HepG2 (cell line): ENCODE data around the gene FADD. TPM values are rescaled to one million over a fixed set of nuclear protein-coding genes. Genes with fewer than 3 reads are reported as not detected.

Experiments
- ATAC-seq: fragments of 200-7000 bp; cut with Tn5 transposase; 3 replicates; pipeline ENCODE4 v1.9.1; 2020; ENCODE audit warnings: mild to moderate bottlenecking, moderate library complexity
- BruUV-seq: library from RNA; stranded (reverse); fragments of 400-500 nt; replicated peaks from 2 replicates; lab custom pipeline; 2021; lab: Mats Ljungman, UMichigan
- CTCF ChIA-PET: fragments of 300-600 bp; formaldehyde crosslinking; extraction: SDS; loops from one replicate; lab custom pipeline; 2021; ENCODE audit warnings: low total read pairs, inconsistent platforms, low intra/inter-chr PET ratio; lab: Yijun Ruan, JAX
- POLR2A ChIA-PET: fragments of 350-600 bp; sonication (Branson Sonifier 250); formaldehyde crosslinking; loops from one replicate; lab custom pipeline; 2020; ENCODE audit warnings: antibody characterized with exemption, inconsistent platforms; lab: Yijun Ruan, JAX
- DNase-seq: peaks from one replicate; pipeline ENCODE4 v3.0.0-alpha.2; 2015; ENCODE audit warnings: low spot score
- FAIRE-seq: peaks from 3 replicates; lab custom pipeline; 2011; peaks lifted over from hg19 to GRCh38; lab: Jason Lieb, UNC
- H2AFZ ChIP-seq: one replicate; pipeline ENCODE4 v1.6.1; 2011; ENCODE audit warnings: low read length, inconsistent platforms
- H3K27ac ChIP-seq: fragments of 300-600 bp; 3 replicates; pipeline ENCODE4 v1.8.0; 2011; ENCODE audit warnings: mixed run types, mild to moderate bottlenecking, mixed read lengths, low read length, inconsistent platforms; ENCODE audit not compliant: insufficient read depth; ENCODE audit errors: extremely low read length
- H3K27me3 ChIP-seq, 2 experiments: fragments of 200-600 bp in 1 of 2; 2 replicates in 1 of 2; 3 replicates in 1 of 2; pipeline versions ENCODE4 v1.6.0 to v1.8.0; 2011; ENCODE audit warnings: low read length in 2 of 2, mild to moderate bottlenecking in 2 of 2, moderate library complexity in 2 of 2, inconsistent platforms in 1 of 2; ENCODE audit not compliant: insufficient read depth in 2 of 2, control insufficient read depth in 1 of 2
- H3K36me3 ChIP-seq, 2 experiments: fragments of 200-600 bp in 1 of 2; replicated peaks in 1 of 2; 2 replicates in 1 of 2; 3 replicates in 1 of 2; pipeline versions ENCODE4 v1.5.1 to v1.8.0; 2011; ENCODE audit warnings: low read length in 2 of 2, inconsistent platforms in 1 of 2; ENCODE audit not compliant: insufficient read depth in 2 of 2, control insufficient read depth in 1 of 2
- H3K4me1 ChIP-seq: 2 replicates; pipeline ENCODE4 v1.5.1; 2012; ENCODE audit warnings: low read length, inconsistent platforms; ENCODE audit not compliant: insufficient read depth
- H3K4me2 ChIP-seq: 2 replicates; pipeline ENCODE4 v1.6.0; 2011; ENCODE audit warnings: low read depth, low read length, inconsistent platforms
- H3K4me3 ChIP-seq, 3 experiments: fragments of 200-600 bp in 1 of 3; sonication (generic), shearing (Covaris generic) in 1 of 3; replicated peaks in 1 of 3; 2 replicates each; pipeline ENCODE4 v1.5.1; 2011 to 2016; ENCODE audit warnings: low read length in 3 of 3, inconsistent platforms in 2 of 3, low read depth in 2 of 3, mild to moderate bottlenecking in 2 of 3, control low read depth in 1 of 3, mixed read lengths in 1 of 3; ENCODE audit not compliant: insufficient read depth in 1 of 3
- H3K79me2 ChIP-seq: one replicate; pipeline ENCODE4 v1.6.1; 2011; ENCODE audit warnings: low read length, inconsistent platforms; ENCODE audit not compliant: insufficient read depth
- H3K9ac ChIP-seq: 2 replicates; pipeline ENCODE4 v1.6.0; 2011; ENCODE audit warnings: mild to moderate bottlenecking, low read depth, low read length, inconsistent platforms; ENCODE audit not compliant: insufficient read depth
- H3K9me3 ChIP-seq: 2 replicates; pipeline ENCODE4 v1.5.1; 2012; ENCODE audit warnings: mild to moderate bottlenecking, low read length
- H4K20me1 ChIP-seq: 2 replicates; pipeline ENCODE4 v1.6.0; 2011; ENCODE audit warnings: inconsistent platforms, mild to moderate bottlenecking, low read length, moderate library complexity; ENCODE audit not compliant: insufficient read depth
- HOXA9 ChIP-seq: sonication (generic); formaldehyde crosslinking; IDR thresholded peaks from 2 replicates; pipeline ENCODE4 v1.8.1; 2022; ENCODE audit warnings: missing genetic modification reagents, mild to moderate bottlenecking, moderate library complexity, borderline replicate concordance
- IRF2 ChIP-seq: IDR thresholded peaks from 2 replicates; pipeline ENCODE4 v1.6.1; 2018; ENCODE audit warnings: missing genetic modification reagents, missing compliant biosample characterization
- REXO4 ChIP-seq: sonication (generic); formaldehyde crosslinking; IDR thresholded peaks from 2 replicates; pipeline ENCODE4 v1.8.0; 2022; ENCODE audit warnings: missing genetic modification reagents, mild to moderate bottlenecking, borderline replicate concordance
- TRAFD1 ChIP-seq: sonication (generic); formaldehyde crosslinking; IDR thresholded peaks from 2 replicates; pipeline ENCODE4 v1.5.1; 2020; ENCODE audit warnings: missing genetic modification reagents, mild to moderate bottlenecking, borderline replicate concordance
- ZFP82 ChIP-seq: sonication (generic); formaldehyde crosslinking; IDR thresholded peaks from 2 replicates; pipeline ENCODE4 v1.5.1; 2020; ENCODE audit warnings: mild to moderate bottlenecking, missing genetic modification reagents, borderline replicate concordance
- ZNF180 ChIP-seq: sonication (generic); formaldehyde crosslinking; IDR thresholded peaks from 2 replicates; pipeline ENCODE4 v1.4.0; 2020; ENCODE audit warnings: low read depth, missing genetic modification reagents, borderline replicate concordance
- ZNF362 ChIP-seq: sonication (generic); formaldehyde crosslinking; IDR thresholded peaks from 2 replicates; pipeline ENCODE4 v1.4.0; 2020; ENCODE audit warnings: missing genetic modification reagents, mild to moderate bottlenecking, borderline replicate concordance
- ZSCAN22 ChIP-seq: sonication (generic); formaldehyde crosslinking; IDR thresholded peaks from 2 replicates; pipeline ENCODE4 v1.4.0; 2020; ENCODE audit warnings: mild to moderate bottlenecking, missing genetic modification reagents
- WGBS: methylation state at CpG from one replicate; pipeline ENCODE4 v1.1.6; 2017; ENCODE audit warnings: low lambda C conversion rate; 5-methylcytosine and 5-hydroxymethylcytosine counted together
- in situ Hi-C: cut with HindIII; loops from 2 replicates; pipeline ENCODE4 v1.10.0; 2017; ENCODE audit warnings: low pct_unique_long_range_greater_than_20kb; ENCODE audit not compliant: extremely low pct_ligation_motif_present
- intact Hi-C: fragments of 100-400 bp; cut with micrococcal nuclease; formaldehyde crosslinking; loops from one replicate; pipeline ENCODE4 v1.10.0; 2022; ENCODE audit not compliant: unreplicated experiment
- polyA plus RNA-seq, 8 experiments: library from polyadenylated mRNA; depleted of rRNA in 3 of 8; stranded (reverse) in 7 of 8; unstranded in 1 of 8; fragments of >200 nt; fragmentation: Illumina TruSeq in 4 of 8; extraction: Trizol in 4 of 8; gene quantifications; 2 replicates each; pipeline versions ENCODE4 v1.2.1 to v1.2.3, GENCODE V29; 2011 to 2016; ENCODE audit warnings: low read depth in 4 of 8, missing spikeins in 1 of 8, mixed read lengths in 1 of 8; ENCODE audit not compliant: insufficient read depth in 1 of 8
- total RNA-seq, 5 experiments: library from RNA; depleted of rRNA; stranded (reverse); fragments of >200 nt; fragmentation: Illumina TruSeq; extraction: Trizol; gene quantifications; 2 replicates each; pipeline ENCODE4 v1.2.3, GENCODE V29; 2016; ENCODE audit warnings: low read depth in 1 of 5
- TF ChIP-seq, protein P1 (sequence below): sonication (generic); formaldehyde crosslinking; IDR thresholded peaks from 2 replicates; pipeline ENCODE4 v1.4.0; 2020; ENCODE audit warnings: missing genetic modification reagents

Gene FADD
- total and polyA plus RNA-seq, 2 of the 13 experiments (the other 11 are each of a cell fraction or from before 2014, with no cell fraction given): 14.2 to 22.2 TPM

DNA sequence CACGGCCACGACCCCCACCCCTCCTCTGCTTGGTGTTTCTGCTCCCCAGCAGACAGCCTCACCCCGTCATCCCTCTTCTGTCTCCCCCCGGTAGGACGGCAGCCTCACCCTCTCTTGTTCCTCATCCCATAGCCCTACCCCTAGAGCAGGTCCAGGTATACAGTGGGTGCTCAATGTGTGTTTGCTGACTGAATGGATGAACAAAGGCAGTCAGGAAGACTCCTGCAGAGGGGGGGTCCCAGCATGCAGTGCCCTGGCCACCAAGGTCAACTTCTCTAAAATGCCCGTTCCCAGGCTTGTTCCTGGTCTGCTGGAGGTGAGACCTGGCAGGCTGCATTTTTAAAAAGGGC is 34.7 kb upstream of the FADD start:
- Histone ChIP-seq H3K4me1 (peaks cover 7% of the 10 kb centered on the region; the same call in 1 of the 2 replicates), H3K4me2 (no peak overlapping the region), H2AFZ (no peak overlapping the region), H3K36me3 (no peaks in the 10 kb centered on the region), H3K4me3 (no peak overlapping the region), H3K79me2 (no peaks in the 10 kb centered on the region), H3K9ac (no peak overlapping the region), H3K9me3 (no peaks in the 10 kb centered on the region), H4K20me1 (no peaks in the 10 kb centered on the region; the same call in 1 of the 2 replicates), H3K27ac (no peak overlapping the region), H3K27me3 (peaks cover 2 to 46% of the 10 kb centered on the region in 2 experiments)
- WGBS: 20% methylated on average over 6 of the region's 6 CpGs
- BruUV-seq: no TSS peak
- no peak for TF ChIP-seq ZNF362 (CRISPR knock-in tag)
- TF ChIP-seq IRF2 (CRISPR knock-in tag): no peak
- no peak for FAIRE-seq
- no peak for ATAC-seq
- ChIA-PET CTCF (no interaction called here), POLR2A (no interaction called here)
- intact Hi-C loops: no loop called here
- in situ Hi-C loops: no loop called here
- no peak for DNase-seq

- Histone ChIP-seq H4K20me1 (no peaks in the 10 kb centered on the region; the same call in 1 of the 2 replicates), H3K4me2 (no peak overlapping the region), H3K9ac (no peak overlapping the region), H3K9me3 (no peaks in the 10 kb centered on the region), H3K4me3 (no peak overlapping the region), H3K27ac (no peak overlapping the region), H3K36me3 (no peaks in the 10 kb centered on the region), H3K79me2 (no peaks in the 10 kb centered on the region), H3K4me1 (peaks cover 9% of the 10 kb centered on the region; the same call in 1 of the 2 replicates), H3K27me3 (peaks cover 2 to 43% of the 10 kb centered on the region in 2 experiments), H2AFZ (no peak overlapping the region)
- TF ChIP-seq ZSCAN22: no peak
- TF ChIP-seq REXO4 (CRISPR knock-in tag): no peak
- no peak for TF ChIP-seq HOXA9
- TF ChIP-seq, protein P1, sequence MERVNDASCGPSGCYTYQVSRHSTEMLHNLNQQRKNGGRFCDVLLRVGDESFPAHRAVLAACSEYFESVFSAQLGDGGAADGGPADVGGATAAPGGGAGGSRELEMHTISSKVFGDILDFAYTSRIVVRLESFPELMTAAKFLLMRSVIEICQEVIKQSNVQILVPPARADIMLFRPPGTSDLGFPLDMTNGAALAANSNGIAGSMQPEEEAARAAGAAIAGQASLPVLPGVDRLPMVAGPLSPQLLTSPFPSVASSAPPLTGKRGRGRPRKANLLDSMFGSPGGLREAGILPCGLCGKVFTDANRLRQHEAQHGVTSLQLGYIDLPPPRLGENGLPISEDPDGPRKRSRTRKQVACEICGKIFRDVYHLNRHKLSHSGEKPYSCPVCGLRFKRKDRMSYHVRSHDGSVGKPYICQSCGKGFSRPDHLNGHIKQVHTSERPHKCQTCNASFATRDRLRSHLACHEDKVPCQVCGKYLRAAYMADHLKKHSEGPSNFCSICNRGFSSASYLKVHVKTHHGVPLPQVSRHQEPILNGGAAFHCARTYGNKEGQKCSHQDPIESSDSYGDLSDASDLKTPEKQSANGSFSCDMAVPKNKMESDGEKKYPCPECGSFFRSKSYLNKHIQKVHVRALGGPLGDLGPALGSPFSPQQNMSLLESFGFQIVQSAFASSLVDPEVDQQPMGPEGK (CRISPR knock-in tag): no peak
- no peak for TF ChIP-seq ZNF180 (CRISPR knock-in tag)
- no peak for TF ChIP-seq TRAFD1 (CRISPR knock-in tag)
- no peak for TF ChIP-seq ZFP82 (CRISPR knock-in tag)
- intact Hi-C loops: no loop called here
- in situ Hi-C loops: no loop called here
- FAIRE-seq: no peak
- ChIA-PET POLR2A (no interaction called here), CTCF (no interaction called here)
- 6% methylated on average over 6 of the region's 11 CpGs for WGBS
- DNase-seq: no peak
- ATAC-seq: no peak
- BruUV-seq: no TSS peak
Observed at GRCh38 chr11:70169127-70169526, 34.0 kb upstream of the FADD start.
